GM18907 (cell line): Measurements from ENCODE around the gene RNF115.
"Not testable (repeated sequence)": the region's sequence is repeated elsewhere in the genome, so short reads cannot be mapped to it uniquely, and the experiment has no call there.

Experiments used
- ATAC-seq: cut with Tn5 transposase; IDR thresholded peaks from one replicate; pipeline ENCODE4 v1.9.1; 2021; ENCODE audit warnings: mild to moderate bottlenecking, moderate library complexity; ENCODE audit not compliant: unreplicated experiment

RNF115 gene

GRCh38 chr1:145823565-145824498, at the start of gene RNF115, which contains the start of gene POLR3C:
TSS of gene RNF115 (minus strand) at chr1:145824095. CDS start at chr1:145823873, 222 bp downstream.
TSS of gene POLR3C (plus strand) at chr1:145824200. CDS start at chr1:145825777, 1,577 bp downstream.
- ATAC-seq, result peak; percentile 84

GRCh38 chr1:145871994-145872924, 48.4 kb upstream of the RNF115 start:
- ATAC-seq, result peak; percentile 56

GRCh38 chr1:145868232-145868631, 44.3 kb upstream of the RNF115 start:
- ATAC-seq, result no peak

- no peak for ATAC-seq
Measured at GRCh38 chr1:145863282-145864018, 39.6 kb upstream of the RNF115 start.

GRCh38 chr1:145859491-145860023, 35.7 kb upstream of the RNF115 start:
- ATAC-seq, result peak; percentile 72

- ATAC-seq, result peak; percentile 83
Measured at GRCh38 chr1:145858901-145859490, 35.1 kb upstream of the RNF115 start, which contains the start of gene PIAS3. TSS of gene PIAS3 (minus strand) at chr1:145859081. CDS start at chr1:145858990, 91 bp downstream.

- no peak for ATAC-seq
Measured at GRCh38 chr1:145858238-145858900, 34.5 kb upstream of the RNF115 start.

- no peak for ATAC-seq
Measured at GRCh38 chr1:145857170-145857569, 33.3 kb upstream of the RNF115 start.

- ATAC-seq, result no peak
Measured at GRCh38 chr1:145855426-145855948, 31.6 kb upstream of the RNF115 start.

GRCh38 chr1:145849356-145850160, 25.7 kb upstream of the RNF115 start:
- ATAC-seq, result no peak

- no peak for ATAC-seq
Measured at GRCh38 chr1:145847827-145848226, 23.9 kb upstream of the RNF115 start.

GRCh38 chr1:145846201-145846612, 22.3 kb upstream of the RNF115 start:
- no peak for ATAC-seq

- peak; percentile 59 for ATAC-seq
Measured at GRCh38 chr1:145845514-145846161, 21.7 kb upstream of the RNF115 start, which contains the start of gene NUDT17. TSS of gene NUDT17 (plus strand) at chr1:145845630. CDS start at chr1:145845641, 11 bp downstream.

- ATAC-seq, result peak; percentile 82
Measured at GRCh38 chr1:145845144-145845513, 21.2 kb upstream of the RNF115 start.

GRCh38 chr1:145843031-145843430, 19.1 kb upstream of the RNF115 start:
- no peak for ATAC-seq

GRCh38 chr1:145837656-145838055, 13.8 kb upstream of the RNF115 start:
- no peak for ATAC-seq

- ATAC-seq, result not testable (repeated sequence)
Measured at GRCh38 chr1:145830810-145831209, 6.9 kb upstream of the RNF115 start.
